Measurements from ENCODE around the gene TMEM221. TPM values are rescaled to one million over a fixed set of nuclear protein-coding genes. Genes with fewer than 3 reads are reported as not detected.

TMEM221 gene
- polyA plus RNA-seq, 3 donors from 2014 or later: 0.24 TPM; not detected in 2

Other genes with a start within 250 kb of the TMEM221 start
- 10 to 100 TPM; 35.4 to 42.0 (median 38.8) TPM for gene USE1, start 233.3 kb downstream of the TMEM221 start, polyA plus RNA-seq
- 10 to 100 TPM; 31.4 to 51.3 (median 42.3) TPM for gene OCEL1, start 222.4 kb downstream of the TMEM221 start, polyA plus RNA-seq
- 1 to 10 TPM in 1 of 3 donors, under 1 TPM in 2; 0.67 to 1.4 (median 0.94) TPM for gene NR2F6, start 202.7 kb downstream of the TMEM221 start, polyA plus RNA-seq
- not detected for gene USHBP1, start 183.9 kb downstream of the TMEM221 start, polyA plus RNA-seq
- gene BABAM1, start 181.2 kb downstream of the TMEM221 start, polyA plus RNA-seq: 100 to 1,000 TPM; 135 to 218 (median 141) TPM
- gene ANKLE1, start 166.8 kb downstream of the TMEM221 start, polyA plus RNA-seq: not detected
- 10 to 100 TPM in 1 of 3 donors, 1 to 10 TPM in 2; 7.5 to 10.3 (median 8.3) TPM for gene ABHD8, start 145.2 kb downstream of the TMEM221 start, polyA plus RNA-seq
- gene MRPL34, start 142.8 kb downstream of the TMEM221 start, polyA plus RNA-seq: 100 to 1,000 TPM; 189 to 270 (median 197) TPM
- 10 to 100 TPM; 30.0 to 48.6 (median 40.6) TPM for gene DDA1, start 139.1 kb downstream of the TMEM221 start, polyA plus RNA-seq
- under 1 TPM; 0.06 to 0.40 (median 0.12) TPM for gene ANO8, start 113.8 kb downstream of the TMEM221 start, polyA plus RNA-seq
- gene GTPBP3, start 111.1 kb downstream of the TMEM221 start, polyA plus RNA-seq: 1 to 10 TPM; 2.8 to 8.8 (median 3.1) TPM
- not detected for gene PLVAP, start 71.3 kb downstream of the TMEM221 start, polyA plus RNA-seq
- under 1 TPM in 1 of 3 donors, not detected in 2; 0.40 TPM for gene CCDC194, start 54.5 kb downstream of the TMEM221 start, polyA plus RNA-seq
- gene BST2, start 43.0 kb downstream of the TMEM221 start, polyA plus RNA-seq: 100 to 1,000 TPM; 326 to 394 (median 383) TPM
- 10 to 100 TPM; 35.8 to 43.6 (median 36.3) TPM for gene MVB12A, start 28.6 kb downstream of the TMEM221 start, polyA plus RNA-seq
- not detected for gene NXNL1, start 12.3 kb upstream of the TMEM221 start, polyA plus RNA-seq
- 10 to 100 TPM in 2 of 3 donors, 1 to 10 TPM in 1; 9.7 to 15.9 (median 15.3) TPM for gene SLC27A1, start 21.9 kb upstream of the TMEM221 start, polyA plus RNA-seq
- gene PGLS, start 63.0 kb upstream of the TMEM221 start, polyA plus RNA-seq: 100 to 1,000 TPM in 2 of 3 donors, 10 to 100 TPM in 1; 65.3 to 118 (median 107) TPM
- 10 to 100 TPM; 16.9 to 26.8 (median 22.6) TPM for gene COLGALT1, start 107.0 kb upstream of the TMEM221 start, polyA plus RNA-seq
- gene UNC13A, start 239.7 kb upstream of the TMEM221 start, polyA plus RNA-seq: not detected